ENCODE results near the gene BAHD1.

The BAHD1 gene

DNA sequence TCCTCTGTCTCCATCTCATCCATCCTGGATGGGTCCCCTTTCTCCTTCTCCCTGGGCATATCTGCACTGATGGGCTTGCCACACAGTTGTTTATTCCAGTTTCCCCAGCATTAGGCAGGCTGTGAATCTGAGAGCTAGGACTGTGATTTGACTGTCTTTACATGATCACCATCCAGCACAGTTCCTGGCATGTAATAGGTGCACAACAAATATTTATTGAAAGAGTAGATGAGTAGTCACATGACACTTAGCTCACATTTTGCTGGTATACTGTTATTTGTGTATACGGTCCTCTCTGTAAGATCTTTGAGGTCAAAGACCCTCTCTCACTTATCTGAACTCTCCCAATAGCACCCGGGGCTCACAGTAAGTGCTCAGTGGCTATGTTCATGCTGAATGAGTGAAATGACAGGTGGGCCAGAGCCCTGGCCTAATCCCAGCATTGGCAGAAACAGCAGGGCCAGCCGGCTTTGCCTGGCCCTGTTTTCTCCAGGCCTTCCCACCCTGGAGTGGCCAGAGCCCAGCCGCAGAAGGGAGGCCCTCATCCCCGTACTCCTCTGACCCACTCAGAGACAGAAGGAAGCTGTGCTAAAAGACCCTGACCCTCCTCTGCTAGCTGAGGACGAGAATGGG is 16.2 kb upstream of the BAHD1 start:
- DNase-seq = no peak

DNA sequence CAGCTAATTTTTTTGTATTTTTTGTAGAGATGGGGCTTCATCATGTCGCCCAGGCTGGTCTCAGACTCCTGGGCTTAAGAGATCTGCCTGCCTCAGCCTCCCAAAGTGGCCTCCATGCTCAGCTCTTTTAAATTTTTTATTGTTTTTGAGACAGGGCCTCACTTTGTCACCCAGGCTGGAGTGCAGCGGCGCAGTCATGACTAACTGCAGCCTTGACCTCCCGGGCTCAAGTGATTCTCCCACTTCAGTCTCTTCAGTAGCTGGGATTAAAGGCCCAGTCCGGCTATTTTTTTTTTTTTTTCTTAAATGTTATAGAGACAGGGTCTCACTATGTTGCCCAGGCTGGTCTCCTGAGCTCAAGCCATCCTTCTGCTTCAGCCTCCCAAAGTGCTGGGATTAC is 15.1 kb upstream of the BAHD1 start:
- DNase-seq = no peak

DNA sequence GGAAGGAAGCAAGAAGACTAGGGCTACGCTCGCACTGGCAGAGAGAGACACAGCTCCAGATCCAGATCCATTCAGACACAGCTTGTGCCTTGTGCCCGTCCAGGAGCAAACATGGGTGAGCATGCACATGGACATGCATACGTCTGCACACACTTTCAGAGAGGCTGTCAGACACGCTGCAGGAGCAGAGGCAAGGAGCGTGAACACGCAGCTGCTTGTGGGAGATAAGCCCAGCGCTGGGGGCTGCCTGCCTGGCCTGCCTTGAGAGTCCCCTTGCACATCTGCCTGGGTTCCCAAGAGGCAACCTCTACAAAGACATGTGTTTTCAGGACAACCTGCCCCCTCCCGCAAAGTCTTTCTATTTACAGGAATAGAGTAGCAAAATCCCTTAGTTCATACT is 13.6 kb upstream of the BAHD1 start:
- no peak for DNase-seq

DNA sequence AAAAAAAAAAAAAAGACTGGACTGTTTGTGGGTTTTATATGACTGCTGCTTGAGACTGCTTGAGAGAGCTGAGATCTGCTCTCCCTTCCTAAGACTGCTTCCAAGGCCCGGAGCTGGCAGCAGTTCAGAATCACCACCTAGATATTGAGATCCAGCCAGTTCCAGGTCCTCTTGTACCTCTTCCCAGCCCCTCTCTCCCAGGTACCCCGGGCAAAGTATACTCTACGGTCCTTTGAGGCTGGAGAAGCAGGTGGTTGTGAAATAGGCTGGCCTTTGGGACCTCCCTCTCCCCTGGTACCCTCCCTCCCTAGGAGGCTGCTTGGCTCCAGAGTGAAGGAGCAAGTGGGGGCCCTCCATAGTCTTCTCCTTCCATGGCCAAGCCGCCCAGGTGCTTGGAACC is 12.6 kb upstream of the BAHD1 start:
- DNase-seq = no peak

DNA sequence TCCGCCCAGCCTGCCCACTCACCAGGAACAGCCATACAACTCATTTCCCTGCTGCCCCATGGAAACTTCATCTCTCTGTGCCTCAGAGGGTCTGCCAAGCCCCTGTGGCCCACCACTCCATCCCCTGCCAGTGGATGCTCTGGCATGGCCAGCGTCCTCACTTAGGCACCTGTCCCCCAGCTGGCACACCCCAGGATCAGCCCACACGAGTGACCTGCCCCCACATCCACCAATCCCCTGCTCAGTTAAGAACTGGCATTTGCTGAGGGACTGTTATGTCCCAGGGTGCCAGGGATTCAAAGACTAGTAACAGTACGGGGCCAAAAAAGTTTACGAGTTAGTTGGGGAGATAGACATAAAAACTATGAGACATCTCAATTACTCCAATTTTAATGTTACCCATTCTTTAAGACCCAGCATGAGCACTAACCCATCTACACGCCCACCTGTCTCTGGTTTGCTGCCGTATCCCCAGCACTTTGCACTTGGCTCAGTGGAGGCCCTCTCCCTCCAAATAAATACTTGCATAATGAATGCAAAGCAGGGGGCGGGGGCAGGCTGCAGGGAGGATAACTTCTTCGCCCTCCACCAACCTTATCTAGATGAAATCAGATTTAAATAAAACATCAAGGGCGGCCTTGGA is 11.6 kb upstream of the BAHD1 start:
- DNase-seq = no peak

DNA sequence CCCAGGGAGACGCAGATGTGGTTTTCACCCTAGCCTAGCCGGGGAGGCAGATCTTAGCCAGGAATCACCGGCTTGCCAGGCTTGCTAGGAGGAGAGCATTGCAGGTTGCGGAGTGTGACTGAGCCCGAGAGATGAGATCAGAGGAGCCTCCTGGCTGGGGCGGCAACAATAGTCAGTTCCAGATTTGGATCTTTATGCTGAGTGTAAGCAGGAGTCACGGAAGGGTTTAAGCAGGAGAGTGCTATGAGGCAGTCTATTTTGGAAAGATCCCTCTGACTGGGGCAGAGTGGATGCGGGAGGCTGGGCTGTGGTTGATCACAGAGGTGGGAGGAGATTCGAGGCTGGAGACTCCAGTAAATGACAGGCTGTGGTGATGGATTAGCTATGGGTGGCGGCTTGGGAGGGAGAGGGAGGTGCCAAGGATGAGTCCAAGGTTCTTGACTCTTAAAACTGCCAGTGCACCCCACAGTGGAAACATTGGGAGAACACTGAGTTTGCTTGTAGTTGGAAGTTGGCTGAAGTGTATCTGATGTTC is 10.4 kb upstream of the BAHD1 start:
- no peak for DNase-seq

DNA sequence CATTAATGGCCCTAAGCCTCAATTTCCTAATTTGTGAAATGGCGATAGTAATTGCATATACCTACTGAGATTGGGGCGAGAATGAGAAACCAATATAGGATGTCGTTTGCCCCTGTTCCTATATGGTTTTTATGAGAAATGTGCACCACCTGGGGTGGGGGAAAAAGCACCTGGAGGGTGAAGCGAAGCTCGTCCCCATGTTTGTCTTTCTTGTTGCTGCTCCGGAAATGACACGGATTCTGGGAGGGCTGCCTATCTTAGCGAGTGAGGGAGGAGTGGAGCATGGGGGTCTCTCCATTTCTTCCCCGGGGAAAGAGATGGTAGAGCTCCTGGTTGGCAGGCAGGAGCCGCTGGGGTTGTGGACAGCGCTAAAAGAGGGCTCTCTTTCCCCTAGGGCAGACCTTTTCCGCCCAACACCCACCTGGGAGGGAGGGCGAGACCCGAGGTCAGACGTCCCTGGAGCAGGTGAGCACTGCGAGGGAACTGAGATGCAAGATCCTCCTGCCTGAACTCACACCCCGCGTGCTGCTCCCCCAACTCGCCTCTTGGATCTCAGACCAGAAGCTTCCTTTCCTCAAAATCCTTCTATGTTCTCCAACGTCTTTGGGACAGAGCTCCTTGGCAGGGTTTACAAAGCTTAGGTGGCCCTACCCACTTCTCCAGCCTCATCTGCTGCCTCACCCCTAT is 5.6 kb upstream of the BAHD1 start:
- DNase-seq = no peak

DNA sequence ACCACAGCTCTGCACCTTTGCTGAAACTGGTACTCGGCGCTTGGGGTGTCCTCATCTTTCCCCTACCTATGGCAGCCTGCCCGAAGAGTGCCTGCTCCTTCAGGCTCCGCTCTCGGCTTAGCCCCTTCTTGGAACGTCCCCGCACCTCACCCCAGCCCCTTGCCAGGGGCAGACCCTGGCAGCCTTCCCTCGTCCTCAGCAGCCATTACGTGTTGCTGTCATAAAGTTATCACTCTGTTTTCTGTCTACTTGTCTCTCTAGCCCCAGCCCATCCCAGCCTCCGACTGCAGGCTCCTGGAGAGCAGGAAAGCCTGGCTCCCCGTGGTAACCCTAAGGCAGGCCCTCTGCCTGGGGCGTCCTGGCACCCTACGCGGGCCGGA is 5.1 kb upstream of the BAHD1 start:
- no peak for DNase-seq

DNA sequence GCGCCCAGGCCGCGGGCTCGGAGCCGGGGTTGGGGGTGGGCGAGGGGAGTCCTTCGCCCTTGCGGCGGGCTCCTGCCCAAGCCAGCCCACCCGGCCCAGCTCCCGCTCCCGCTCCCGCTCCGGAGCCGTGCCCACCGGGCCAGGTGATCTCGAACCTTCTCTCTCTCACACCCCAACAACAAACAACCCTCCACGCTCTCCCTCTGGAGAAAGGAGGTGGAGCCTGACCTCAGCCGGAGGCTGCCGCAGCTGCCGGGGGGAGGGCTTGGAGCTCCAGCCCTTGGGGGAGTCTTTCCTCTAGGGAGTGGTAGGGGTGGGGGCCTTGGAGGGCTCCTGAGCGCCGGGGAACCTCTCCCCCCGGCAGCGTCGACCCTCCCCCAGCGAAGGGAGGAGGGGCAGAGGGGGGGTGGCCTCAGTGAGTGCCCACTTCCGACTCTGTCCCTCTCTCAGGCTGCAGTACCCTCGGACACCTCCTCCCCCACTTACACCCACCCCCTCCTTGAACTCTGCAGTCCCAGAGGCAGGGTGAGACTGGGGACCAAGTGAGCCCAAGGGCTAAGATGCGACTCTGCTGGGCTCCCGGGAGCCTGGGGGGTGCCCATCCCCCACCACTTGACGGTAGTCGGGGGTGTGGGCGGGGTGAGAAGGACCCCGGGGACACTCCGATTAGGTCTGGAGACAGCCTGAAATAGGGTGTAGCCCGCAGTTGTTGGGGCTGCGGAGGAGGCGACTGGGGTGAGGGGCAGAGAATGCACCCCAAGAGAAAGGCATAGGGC is 4.4 kb upstream of the BAHD1 start:
- DNase-seq = no peak

DNA sequence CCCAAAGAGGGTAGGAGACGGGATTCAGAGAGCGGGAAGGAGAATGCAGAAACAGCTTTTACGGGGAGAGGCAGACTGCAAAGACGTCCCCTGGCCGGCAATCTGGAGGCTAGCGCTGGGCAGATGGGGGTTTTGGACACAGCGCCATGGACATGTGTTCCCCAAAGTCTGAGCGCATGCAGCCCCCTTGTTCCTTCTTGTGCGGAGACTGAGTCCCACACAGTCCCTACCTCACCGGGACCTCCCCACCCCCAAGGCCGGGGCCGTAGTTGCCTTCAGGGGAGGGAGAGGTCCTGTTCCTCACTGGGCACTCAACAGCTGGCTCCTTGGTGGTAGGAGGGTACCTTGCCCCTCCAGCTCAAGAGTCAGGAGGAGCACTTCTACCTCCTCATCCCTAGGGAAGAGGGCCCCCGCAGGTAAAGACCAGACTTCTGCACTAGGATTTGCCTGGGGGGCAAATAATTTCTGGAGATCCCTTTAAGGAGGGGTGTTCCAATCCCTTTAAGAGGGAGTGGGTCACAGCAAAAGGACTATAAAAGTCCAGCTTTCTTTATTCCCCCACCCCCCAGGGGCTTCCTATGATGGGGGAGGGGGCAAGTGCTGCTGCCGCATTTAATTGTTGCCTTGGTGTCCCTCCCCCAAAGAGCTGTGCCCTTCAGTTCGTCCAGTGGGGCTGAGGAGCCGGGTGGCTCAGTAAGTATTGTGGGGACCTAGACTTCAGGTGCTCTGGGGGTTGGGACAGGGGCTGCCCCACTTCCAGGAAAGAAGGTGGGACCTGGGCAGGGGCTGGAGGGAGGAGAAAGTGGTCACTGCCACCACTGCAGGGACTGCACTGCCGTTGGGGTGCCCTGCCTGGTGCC is 3.6 kb upstream of the BAHD1 start:
- no peak for DNase-seq

DNA sequence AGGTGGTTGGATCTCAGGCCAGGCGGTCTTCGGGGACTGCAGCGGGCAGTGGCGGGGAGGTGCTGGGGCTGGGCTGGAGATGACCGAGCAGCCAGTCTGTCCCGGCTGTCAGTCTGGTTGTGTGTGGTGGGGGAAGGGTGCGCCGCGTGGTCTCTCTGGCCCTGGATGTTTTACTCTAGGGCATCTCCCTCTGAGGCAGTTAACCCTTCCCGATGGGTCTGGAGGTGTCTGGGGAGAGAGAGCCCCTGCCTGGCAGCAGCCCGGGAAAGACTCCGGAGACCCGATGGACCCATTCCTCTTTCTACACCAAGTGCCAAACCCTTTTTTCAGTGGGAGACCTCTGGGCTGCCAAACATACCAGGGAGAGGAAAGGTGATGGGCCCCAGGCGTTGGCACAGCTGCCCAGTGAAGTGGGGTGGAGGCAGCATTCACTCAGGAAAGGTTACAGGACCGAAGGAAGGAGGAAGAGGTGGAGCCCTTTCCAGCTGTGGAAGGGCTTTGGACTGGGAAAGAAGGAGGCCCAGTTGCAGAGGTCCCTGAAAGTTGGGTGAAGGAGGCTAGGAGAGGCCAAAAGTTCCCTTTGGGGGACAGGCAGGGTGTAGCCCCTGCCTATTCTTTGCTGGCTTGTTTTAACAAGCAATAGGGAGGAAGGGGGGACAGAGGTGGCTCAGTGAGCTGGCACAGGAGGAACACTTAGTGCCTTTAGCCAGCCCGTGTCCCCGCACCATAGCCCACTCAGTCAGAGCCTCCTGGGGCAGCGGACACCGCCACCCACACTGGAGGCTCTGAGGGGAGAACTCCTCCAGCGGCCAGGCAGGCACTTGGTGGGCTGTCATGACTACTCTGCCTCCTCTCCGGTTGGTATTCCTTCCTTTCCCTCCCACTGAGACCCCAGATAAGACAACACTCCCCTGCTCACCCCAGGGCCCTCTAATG is 2.7 kb upstream of the BAHD1 start:
- no peak for DNase-seq

DNA sequence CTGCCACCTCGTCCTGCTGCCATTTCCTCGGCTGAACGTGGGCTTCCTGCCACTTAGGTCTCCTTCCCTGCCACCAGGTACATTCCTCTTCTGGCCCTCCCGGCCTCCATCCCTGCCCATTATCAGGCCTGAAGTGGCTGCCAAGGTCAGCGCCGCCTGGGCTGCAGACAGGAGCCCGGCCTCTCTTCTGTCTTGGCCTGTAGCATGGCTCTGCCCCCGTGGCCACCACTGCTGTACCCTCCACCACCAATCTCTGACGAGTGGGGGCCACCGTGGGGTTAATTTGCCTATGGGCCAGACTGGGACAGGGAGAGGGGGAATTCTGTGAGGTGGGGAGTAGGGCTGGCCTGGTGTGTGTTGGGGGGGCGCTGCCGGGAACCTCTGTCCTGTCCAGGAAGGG is 2.0 kb upstream of the BAHD1 start:
- no peak for DNase-seq

DNA sequence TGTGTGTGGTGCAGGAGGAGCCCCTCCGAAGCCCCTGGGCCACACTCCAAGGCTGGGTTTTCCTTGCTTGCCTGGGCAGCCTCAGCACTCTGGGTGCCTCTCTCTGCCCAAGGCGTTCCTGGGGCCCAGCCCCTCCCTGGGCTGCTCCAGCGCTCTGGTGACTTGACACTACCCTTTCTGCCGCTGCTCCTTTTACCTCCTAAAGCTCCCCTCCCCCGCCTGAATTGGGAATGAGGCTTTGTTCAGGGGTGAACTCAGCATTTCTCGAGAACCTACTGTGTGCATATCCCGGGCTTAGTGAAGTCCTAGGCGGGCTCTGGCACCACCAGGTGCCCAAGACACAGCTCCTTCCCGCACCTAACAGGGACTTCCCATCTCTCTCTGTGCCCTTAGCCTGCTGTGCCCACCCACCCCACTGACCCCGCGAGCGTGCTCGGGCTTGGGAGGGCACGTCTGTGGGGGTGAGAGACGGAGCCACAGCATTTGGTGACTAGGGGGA is 1.2 kb upstream of the BAHD1 start:
- DNase-seq = no peak

DNA sequence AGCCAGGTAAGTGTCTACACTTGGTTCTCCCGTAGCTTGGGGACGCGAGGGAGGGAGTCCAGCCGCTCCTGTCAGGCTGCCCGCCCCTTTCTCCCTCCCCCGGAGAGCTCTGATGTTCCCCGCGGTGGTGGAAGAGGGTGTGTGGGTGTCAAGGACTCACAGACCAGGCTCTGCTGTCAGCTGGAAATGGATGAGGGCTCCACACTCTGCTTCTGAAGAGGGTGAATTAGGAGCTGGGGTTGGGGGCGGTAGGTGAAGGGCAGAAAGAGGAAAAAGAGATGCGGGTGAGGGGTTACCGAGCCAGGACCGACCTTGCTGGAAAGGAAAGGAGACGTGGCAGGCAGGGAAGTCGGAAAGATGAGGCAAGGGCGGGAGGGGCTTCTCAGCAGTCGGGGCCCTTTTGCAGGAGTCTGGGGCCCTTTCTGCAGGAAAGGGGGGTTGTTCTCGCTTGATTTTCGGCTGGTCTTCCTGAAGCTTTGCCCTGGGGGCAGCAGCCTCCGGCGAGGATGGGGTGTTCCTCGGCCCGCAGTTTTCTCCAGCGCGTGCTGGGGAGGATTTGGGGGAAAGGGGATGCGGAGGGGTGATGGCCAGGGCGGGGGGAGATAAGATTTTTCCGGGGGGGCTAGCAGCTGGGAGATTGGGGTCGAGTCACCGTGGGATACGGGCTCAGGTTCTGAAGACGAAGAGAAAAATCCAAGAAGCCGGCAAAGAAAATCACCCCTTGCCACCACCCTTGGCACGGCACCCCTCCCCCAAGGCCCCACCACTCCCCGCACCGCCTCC is 602 bp upstream of the BAHD1 start:
- no peak for DNase-seq

DNA sequence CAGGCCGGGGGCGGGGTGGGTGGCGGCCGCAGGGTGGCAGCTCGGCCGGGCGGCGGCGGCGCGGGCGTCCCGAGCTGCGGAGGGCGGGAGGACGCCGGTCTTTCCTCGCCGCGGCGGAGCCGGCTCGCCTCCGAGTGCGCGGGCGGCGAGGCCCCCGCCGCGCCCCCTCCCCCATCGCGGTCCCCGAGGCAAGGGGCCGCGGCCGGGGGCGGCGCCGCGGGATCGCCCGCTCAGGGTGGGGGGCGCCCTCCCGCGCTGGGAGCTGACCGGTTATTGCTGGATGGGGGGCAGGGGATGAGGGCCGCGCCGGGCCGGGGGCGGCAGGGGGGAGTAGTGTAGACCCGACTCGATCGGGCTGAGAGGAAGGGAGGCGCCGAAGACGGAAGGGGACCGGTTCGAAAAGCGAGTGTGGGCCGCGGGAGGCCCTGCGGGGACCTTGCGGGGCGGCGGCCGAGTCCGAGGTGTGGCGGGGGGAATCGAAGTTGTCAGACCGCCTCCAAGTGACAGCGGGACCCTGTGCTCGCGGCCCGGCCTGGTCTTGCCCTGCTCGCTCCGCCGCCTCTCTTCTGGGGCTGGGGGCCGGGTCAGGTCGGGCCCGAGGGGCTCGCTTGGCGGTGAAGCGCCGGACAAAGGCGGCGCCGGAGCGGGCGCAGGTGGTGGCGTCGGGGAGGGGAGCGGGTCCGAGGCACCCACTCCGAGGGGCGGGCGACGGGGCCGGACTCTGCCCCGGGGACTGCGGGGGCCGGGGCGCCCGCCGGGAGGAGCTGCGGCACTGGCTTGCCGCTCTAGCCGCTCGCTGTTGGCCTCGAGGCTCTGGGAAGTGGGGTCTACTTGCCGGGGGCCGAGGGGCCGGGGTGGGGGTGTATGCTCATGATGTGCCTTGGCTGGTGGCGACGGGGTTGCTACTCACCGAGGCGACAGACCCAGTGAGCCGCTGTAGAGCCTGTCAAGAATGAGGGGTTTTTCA is 1.1 kb downstream of the BAHD1 start:
- DNase-seq = peak; percentile 34

DNA sequence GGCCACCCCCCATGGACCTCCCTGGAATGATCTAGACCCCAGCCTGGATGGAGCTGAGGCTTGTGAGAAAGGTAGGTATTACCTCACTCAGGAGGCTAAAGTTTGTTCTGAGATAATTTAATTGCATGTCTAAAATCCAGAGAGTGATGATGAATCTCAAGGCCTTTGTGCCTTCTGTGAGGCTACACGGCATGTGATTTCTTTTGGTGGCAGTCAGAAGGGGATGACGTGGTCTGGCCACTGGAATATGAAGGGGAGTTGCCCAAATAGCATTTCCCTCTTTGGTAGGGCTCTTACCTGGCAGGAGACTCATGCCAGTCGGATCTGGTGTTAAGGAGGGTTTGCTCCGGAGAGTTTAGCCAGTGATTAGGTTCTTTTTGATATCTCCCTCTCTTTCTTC is 2.5 kb downstream of the BAHD1 start:
- DNase-seq = no peak

DNA sequence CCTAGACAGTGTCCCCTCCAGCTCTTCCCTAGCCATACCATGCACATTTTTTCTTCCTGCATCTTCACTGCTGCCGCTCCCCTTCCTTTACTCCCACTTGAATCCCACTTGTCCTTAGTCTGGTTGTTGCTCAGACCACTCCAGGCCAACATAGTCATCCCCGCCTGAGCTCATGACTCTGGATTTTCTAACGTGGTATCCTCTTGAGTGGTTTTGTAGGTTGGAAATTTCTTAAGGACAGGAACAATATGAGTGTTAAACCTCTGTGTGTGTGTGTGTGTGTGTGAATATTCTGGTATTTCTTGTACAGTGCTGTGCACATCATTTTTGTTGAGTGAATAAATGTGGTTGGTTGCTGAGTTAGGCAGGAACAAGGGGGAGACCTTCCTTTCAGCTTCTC is 3.1 kb downstream of the BAHD1 start:
- no peak for DNase-seq

DNA sequence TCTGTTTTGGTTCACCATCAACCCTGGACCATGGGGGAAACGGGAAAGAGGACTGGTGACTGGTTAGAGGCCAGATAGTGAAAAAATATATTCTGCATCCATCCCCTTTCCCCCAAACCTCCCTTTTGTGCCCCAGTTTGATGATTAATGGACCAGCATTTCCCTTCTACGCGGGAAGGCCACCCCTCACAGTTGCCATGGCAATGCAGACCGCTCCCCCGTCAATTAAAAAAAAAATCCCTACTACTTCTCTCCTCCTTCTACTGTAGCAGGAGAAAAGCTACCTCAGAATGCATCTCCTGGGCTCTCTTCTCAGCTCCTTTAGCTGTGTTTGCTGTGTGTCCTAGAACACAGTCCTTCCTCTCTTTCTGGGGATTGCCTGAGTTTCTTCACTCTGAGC is 4.0 kb downstream of the BAHD1 start:
- no peak for DNase-seq

DNA sequence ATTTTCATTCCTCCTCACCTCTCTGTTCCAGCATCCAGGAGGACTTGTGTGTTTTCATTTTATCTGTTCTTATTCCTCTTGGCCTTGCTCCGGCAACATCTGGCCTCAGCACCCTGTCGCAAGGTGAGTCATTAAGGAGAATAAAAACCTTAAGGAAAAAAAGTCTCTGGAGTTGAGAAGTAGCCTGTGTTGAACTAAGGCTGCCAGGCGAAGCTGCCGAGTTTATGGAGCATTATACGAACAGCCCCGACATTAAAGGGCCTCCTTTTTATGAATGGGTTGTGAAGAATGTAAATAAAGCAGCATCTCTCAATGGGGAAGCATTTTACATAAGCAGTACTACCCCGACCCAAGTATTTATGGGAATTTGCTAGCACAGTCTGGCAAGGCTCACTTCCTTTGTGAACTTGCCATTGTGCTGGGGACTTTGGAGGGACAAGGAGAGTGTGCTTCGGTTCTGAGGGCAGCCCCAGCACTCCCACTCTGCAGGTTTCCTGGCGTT is 4.7 kb downstream of the BAHD1 start:
- DNase-seq = no peak
